ENCODE data around the gene OTX2. TPM values are rescaled to one million over a fixed set of nuclear protein-coding genes. Genes with fewer than 3 reads are reported as not detected.

The OTX2 gene
- total RNA-seq, 2 experiments from 2014 or later, result not detected

DNA sequence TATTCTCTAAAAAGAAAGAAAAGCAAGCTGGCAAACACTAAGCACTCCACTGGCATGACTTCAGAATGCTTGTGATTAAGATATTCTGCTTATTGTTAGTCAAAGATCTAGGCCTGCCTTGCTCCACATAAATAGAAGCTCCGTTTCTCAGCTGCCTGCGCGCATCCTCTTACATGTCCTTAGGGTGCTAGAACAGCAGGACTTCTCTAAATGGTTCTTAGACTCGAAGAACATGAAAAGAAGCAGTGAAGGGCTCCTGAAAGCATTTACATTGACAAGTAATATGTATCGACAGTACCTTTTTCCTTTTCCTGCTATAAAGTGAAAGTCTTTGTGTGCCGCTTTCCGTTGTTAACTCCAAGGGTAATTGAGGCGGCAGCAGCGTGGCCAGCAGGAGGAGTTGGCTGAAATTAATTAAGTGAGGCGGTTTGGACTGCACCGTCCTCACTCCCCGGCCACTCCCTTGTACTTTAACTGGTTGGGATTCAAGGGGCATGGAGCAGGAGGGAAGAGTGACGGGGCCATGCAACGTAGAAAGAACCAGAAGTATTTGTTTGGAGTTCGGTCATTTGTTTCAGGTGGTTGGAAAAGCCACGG lies 34.2 kb upstream of the OTX2 start:
- no peak for TF ChIP-seq CTCF (IDR thresholded peaks at IDR 0.05)
- CTCF ChIA-PET, result no interaction called here
- no peaks in the 10 kb centered on the region for H3K36me3 ChIP-seq (ENCODE audit: insufficient read depth, low read length)

DNA sequence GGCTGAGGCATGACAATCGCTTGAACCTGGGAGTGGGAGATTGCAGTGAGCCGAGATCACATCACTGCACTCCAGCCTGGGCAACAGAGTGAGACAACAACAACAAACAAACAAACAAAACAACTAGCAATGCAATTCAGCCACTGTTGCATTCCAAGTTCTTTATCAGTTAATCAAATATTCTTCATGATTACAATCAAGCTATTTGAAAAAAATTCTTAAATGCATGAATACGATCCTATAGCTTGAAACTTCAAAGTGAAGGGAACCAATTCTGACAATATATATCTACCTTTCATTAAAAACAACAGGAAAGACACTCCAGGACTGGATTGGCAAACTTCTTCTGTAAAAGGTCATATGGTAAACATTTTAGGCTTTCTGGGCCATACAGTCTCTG lies 31.3 kb upstream of the OTX2 start:
- Mint-ChIP-seq H3K4me3 (no peak overlapping the region), H3K36me3 (ENCODE audit: low read depth) (no peaks in the 10 kb centered on the region), H3K27me3 (peaks cover 43% of the 10 kb centered on the region), H3K9me3 (no peaks in the 10 kb centered on the region), H3K27ac (no peak overlapping the region), H3K4me1 (ENCODE audit: low read depth) (peaks cover 4% of the 10 kb centered on the region)
- POLR2A ChIA-PET, result no interaction called here
- Histone ChIP-seq H3K4me1 (ENCODE audit: insufficient read depth, low read length) (no peaks in the 10 kb centered on the region), H3K4me3 (ENCODE audit: low read length) (no peak overlapping the region), H3K27ac (ENCODE audit: low read depth in 1 of 2, low read length in 2 of 2) (no peak overlapping the region), H3K9me3 (ENCODE audit: control insufficient read depth in 1 of 2, insufficient read depth in 1 of 2, low read length in 2 of 2) (peaks cover 0 to 4% of the 10 kb centered on the region in 2 experiments), H3K27me3 (ENCODE audit: control insufficient read depth in 1 of 2, insufficient read depth in 2 of 2, low read length in 2 of 2) (peaks cover 2 to 15% of the 10 kb centered on the region in 2 experiments), H3K36me3 (ENCODE audit: insufficient read depth, low read length) (no peaks in the 10 kb centered on the region)
- ATAC-seq (ENCODE audit: poor library complexity), result no peak
- intact Hi-C loops (cut with DNase I, micrococcal nuclease), result no loop called here
- TF ChIP-seq CTCF (IDR thresholded peaks at IDR 0.05), result no peak
- CTCF ChIA-PET, result no interaction called here
- DNase-seq, result no peak

More for the DNA sequence above, 34.2 kb upstream of the OTX2 start:
- intact Hi-C loops (cut with DNase I, micrococcal nuclease), result no loop called here
- no peak for ATAC-seq (ENCODE audit: poor library complexity)
- Histone ChIP-seq H3K9me3 (ENCODE audit: control insufficient read depth in 1 of 2, insufficient read depth in 1 of 2, low read length in 2 of 2) (peaks cover 0 to 4% of the 10 kb centered on the region in 2 experiments), H3K4me1 (ENCODE audit: insufficient read depth, low read length) (no peaks in the 10 kb centered on the region), H3K27me3 (ENCODE audit: control insufficient read depth in 1 of 2, insufficient read depth in 2 of 2, low read length in 2 of 2) (peaks cover 2 to 11% of the 10 kb centered on the region in 2 experiments), H3K27ac (ENCODE audit: low read depth in 1 of 2, low read length in 2 of 2) (no peak overlapping the region), H3K4me3 (ENCODE audit: low read length) (no peak overlapping the region)
- POLR2A ChIA-PET, result no interaction called here
- peaks cover 53% of the 10 kb centered on the region for H3K27me3 Mint-ChIP-seq
- no peak for DNase-seq
- no peaks in the 10 kb centered on the region for H3K36me3 Mint-ChIP-seq (ENCODE audit: low read depth)
- H3K4me3 Mint-ChIP-seq, result no peak overlapping the region
- H3K4me1 Mint-ChIP-seq (ENCODE audit: low read depth), result peaks cover 4% of the 10 kb centered on the region
- no peaks in the 10 kb centered on the region for H3K9me3 Mint-ChIP-seq
- H3K27ac Mint-ChIP-seq, result no peak overlapping the region

DNA sequence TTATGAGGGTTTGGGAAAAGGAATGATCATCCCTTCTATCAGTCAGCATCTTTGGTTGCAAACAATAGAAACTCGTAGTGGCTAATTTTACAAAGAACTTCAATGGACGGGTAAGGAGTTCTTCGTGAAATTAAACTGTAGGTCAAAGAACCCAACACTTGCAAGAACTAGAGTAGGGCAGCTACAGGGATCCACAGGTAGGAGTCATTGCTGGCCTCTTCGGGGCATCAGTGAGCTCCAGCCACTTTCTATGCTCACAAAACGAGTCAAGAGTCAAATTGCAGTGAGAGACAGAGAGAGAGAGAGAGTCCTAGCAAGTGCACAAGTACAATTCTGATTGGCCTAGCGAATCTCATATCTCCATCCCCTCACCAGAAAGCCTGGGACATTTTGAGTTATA lies 29.9 kb upstream of the OTX2 start:
- intact Hi-C loops (cut with DNase I, micrococcal nuclease), result no loop called here
- H3K4me3 Mint-ChIP-seq, result no peak overlapping the region
- no peak for TF ChIP-seq CTCF (IDR thresholded peaks at IDR 0.05)

More for the DNA sequence above, 29.9 kb upstream of the OTX2 start:
- Histone ChIP-seq H3K36me3 (ENCODE audit: insufficient read depth, low read length) (no peaks in the 10 kb centered on the region), H3K4me1 (ENCODE audit: insufficient read depth, low read length) (no peaks in the 10 kb centered on the region), H3K9me3 (ENCODE audit: control insufficient read depth in 1 of 2, insufficient read depth in 1 of 2, low read length in 2 of 2) (peaks cover 0 to 4% of the 10 kb centered on the region in 2 experiments), H3K27ac (ENCODE audit: low read depth in 1 of 2, low read length in 2 of 2) (no peak overlapping the region), H3K27me3 (ENCODE audit: control insufficient read depth in 1 of 2, insufficient read depth in 2 of 2, low read length in 2 of 2) (peaks cover 2 to 10% of the 10 kb centered on the region in 2 experiments), H3K4me3 (ENCODE audit: low read length) (no peak overlapping the region)
- no peak for ATAC-seq (ENCODE audit: poor library complexity)
- DNase-seq, result no peak
- H3K36me3 Mint-ChIP-seq (ENCODE audit: low read depth), result no peaks in the 10 kb centered on the region
- peaks cover 30% of the 10 kb centered on the region for H3K27me3 Mint-ChIP-seq
- POLR2A ChIA-PET, result no interaction called here
- H3K27ac Mint-ChIP-seq, result no peak overlapping the region
- CTCF ChIA-PET, result no interaction called here
- no peaks in the 10 kb centered on the region for H3K9me3 Mint-ChIP-seq
- H3K4me1 Mint-ChIP-seq (ENCODE audit: low read depth), result peaks cover 4% of the 10 kb centered on the region
